ENCODE results near the gene CRX. TPM values are rescaled to one million over a fixed set of nuclear protein-coding genes. Genes with fewer than 3 reads are reported as not detected.

The CRX gene
- total and polyA plus RNA-seq, 2 of the 13 experiments (the other 11 are each of a cell fraction or from before 2014, with no cell fraction given), result not detected

DNA sequence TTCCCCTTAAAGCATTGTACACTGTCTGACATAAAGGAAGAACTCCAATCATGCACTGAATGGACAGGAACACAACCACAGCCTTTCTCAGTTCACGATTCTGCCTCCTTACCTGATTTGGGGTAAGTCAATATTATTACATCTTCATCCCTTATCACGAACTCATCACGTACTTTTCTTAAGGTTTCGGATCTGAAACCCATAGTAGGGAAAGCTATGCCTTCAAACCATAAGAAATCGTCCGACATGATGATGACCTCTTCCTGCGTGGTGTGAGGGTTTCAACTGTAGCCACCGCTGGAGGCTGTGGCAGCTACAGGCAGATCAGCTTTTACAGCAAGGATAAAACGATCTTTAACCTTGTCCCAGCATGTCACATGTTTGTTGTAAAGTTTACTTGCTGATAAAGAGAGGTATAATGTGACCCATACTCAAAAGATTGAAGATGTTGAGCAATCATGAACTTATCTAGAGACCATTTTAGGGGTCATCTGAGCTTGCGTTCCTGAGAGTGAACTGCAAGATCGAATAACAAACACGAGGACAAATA is 64.3 kb downstream of the CRX start, which contains the start of gene SULT2A1 (continued):
- TF ChIP-seq, protein P1, sequence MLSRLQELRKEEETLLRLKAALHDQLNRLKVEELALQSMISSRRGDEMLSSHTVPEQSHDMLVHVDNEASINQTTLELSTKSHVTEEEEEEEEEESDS (CRISPR knock-in tag; IDR thresholded peaks at IDR 0.05; ENCODE audit: borderline replicate concordance), result peak; percentile 68; the same call in 1 of the 2 replicates
- no peak for TF ChIP-seq FOSL1 (CRISPR knock-in tag; IDR thresholded peaks at IDR 0.05; ENCODE audit: borderline replicate concordance)
- peak; percentile 70; the same call in 1 of the 2 replicates for TF ChIP-seq ZSCAN9 (CRISPR knock-in tag; IDR thresholded peaks at IDR 0.05; ENCODE audit: borderline replicate concordance)
- TF ChIP-seq, protein P2, sequence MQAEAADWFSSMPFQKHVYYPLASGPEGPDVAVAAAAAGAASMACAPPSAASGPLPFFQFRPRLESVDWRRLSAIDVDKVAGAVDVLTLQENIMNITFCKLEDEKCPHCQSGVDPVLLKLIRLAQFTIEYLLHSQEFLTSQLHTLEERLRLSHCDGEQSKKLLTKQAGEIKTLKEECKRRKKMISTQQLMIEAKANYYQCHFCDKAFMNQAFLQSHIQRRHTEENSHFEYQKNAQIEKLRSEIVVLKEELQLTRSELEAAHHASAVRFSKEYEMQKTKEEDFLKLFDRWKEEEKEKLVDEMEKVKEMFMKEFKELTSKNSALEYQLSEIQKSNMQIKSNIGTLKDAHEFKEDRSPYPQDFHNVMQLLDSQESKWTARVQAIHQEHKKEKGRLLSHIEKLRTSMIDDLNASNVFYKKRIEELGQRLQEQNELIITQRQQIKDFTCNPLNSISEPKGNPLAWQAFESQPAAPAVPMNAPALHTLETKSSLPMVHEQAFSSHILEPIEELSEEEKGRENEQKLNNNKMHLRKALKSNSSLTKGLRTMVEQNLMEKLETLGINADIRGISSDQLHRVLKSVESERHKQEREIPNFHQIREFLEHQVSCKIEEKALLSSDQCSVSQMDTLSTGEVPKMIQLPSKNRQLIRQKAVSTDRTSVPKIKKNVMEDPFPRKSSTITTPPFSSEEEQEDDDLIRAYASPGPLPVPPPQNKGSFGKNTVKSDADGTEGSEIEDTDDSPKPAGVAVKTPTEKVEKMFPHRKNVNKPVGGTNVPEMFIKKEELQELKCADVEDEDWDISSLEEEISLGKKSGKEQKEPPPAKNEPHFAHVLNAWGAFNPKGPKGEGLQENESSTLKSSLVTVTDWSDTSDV (CRISPR knock-in tag; IDR thresholded peaks at IDR 0.05), result no peak
- peak; percentile 92 for TF ChIP-seq HNF4A (CRISPR knock-in tag; IDR thresholded peaks at IDR 0.05)
- no peak for TF ChIP-seq HES4 (CRISPR knock-in tag; IDR thresholded peaks at IDR 0.05; ENCODE audit: borderline replicate concordance)
- peak; percentile 92 for TF ChIP-seq ZNF121 (CRISPR knock-in tag; IDR thresholded peaks at IDR 0.05)
- TF ChIP-seq TCF12 (IDR thresholded peaks at IDR 0.05), result no peak
- no peak for TF ChIP-seq TCF12 (CRISPR knock-in tag; IDR thresholded peaks at IDR 0.05)
- no peak for TF ChIP-seq NFE2L1 (CRISPR knock-in tag; IDR thresholded peaks at IDR 0.05; ENCODE audit: borderline replicate concordance)
- TF ChIP-seq ZNF496 (CRISPR knock-in tag; IDR thresholded peaks at IDR 0.05; ENCODE audit: insufficient replicate concordance), result no peak
- TF ChIP-seq ZZZ3 (CRISPR knock-in tag; IDR thresholded peaks at IDR 0.05; ENCODE audit: borderline replicate concordance), result no peak
- peak; percentile 83 for TF ChIP-seq GFI1 (CRISPR knock-in tag; IDR thresholded peaks at IDR 0.05; ENCODE audit: borderline replicate concordance)
- TF ChIP-seq, protein P3, sequence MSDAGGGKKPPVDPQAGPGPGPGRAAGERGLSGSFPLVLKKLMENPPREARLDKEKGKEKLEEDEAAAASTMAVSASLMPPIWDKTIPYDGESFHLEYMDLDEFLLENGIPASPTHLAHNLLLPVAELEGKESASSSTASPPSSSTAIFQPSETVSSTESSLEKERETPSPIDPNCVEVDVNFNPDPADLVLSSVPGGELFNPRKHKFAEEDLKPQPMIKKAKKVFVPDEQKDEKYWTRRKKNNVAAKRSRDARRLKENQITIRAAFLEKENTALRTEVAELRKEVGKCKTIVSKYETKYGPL (CRISPR knock-in tag; IDR thresholded peaks at IDR 0.05), result no peak
- peak; percentile 62 for TF ChIP-seq TEAD3 (CRISPR knock-in tag; optimal IDR thresholded peaks at IDR 0.05; ENCODE audit: borderline replicate concordance)
- TF ChIP-seq HMG20B (CRISPR knock-in tag; conservative IDR thresholded peaks at IDR 0.05), result 0 out of 2 replicates have a peak, but pooled peaks have one; percentile 47
- TF ChIP-seq, protein P4, sequence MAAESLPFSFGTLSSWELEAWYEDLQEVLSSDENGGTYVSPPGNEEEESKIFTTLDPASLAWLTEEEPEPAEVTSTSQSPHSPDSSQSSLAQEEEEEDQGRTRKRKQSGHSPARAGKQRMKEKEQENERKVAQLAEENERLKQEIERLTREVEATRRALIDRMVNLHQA (CRISPR knock-in tag; IDR thresholded peaks at IDR 0.05), result no peak
- TF ChIP-seq, protein P5, sequence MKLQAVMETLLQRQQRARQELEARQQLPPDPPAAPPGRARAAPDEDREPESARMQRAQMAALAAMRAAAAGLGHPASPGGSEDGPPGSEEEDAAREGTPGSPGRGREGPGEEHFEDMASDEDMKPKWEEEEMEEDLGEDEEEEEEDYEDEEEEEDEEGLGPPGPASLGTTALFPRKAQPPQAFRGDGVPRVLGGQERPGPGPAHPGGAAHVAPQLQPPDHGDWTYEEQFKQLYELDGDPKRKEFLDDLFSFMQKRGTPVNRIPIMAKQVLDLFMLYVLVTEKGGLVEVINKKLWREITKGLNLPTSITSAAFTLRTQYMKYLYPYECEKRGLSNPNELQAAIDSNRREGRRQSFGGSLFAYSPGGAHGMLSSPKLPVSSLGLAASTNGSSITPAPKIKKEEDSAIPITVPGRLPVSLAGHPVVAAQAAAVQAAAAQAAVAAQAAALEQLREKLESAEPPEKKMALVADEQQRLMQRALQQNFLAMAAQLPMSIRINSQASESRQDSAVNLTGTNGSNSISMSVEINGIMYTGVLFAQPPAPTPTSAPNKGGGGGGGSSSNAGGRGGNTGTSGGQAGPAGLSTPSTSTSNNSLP (IDR thresholded peaks at IDR 0.05; ENCODE audit: low read depth, low read length), result peak; percentile 93
- TF ChIP-seq ZNF484 (CRISPR knock-in tag; IDR thresholded peaks at IDR 0.05; ENCODE audit: borderline replicate concordance, low read depth), result no peak
- peak; percentile 83 for TF ChIP-seq PHF21A (CRISPR knock-in tag; IDR thresholded peaks at IDR 0.05)
- TF ChIP-seq, protein P6, sequence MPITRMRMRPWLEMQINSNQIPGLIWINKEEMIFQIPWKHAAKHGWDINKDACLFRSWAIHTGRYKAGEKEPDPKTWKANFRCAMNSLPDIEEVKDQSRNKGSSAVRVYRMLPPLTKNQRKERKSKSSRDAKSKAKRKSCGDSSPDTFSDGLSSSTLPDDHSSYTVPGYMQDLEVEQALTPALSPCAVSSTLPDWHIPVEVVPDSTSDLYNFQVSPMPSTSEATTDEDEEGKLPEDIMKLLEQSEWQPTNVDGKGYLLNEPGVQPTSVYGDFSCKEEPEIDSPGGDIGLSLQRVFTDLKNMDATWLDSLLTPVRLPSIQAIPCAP (CRISPR knock-in tag; IDR thresholded peaks at IDR 0.05; ENCODE audit: low read depth), result no peak
- no peak for TF ChIP-seq TOE1 (CRISPR knock-in tag; IDR thresholded peaks at IDR 0.05)
- TF ChIP-seq MEF2D (CRISPR knock-in tag; IDR thresholded peaks at IDR 0.05), result peak; percentile 69

Data from HepG2 (cell line).